OCI-LY7 (cell line): Measurements from ENCODE around the gene ESR2.

ENCODE experiments used
- EZH2phosphoT487 ChIP-seq: fragments of 200-600 bp; sonication (generic); IDR thresholded peaks from 2 replicates; pipeline ENCODE4 v1.6.1; 2018; ENCODE audit warnings: low read depth, borderline replicate concordance, mild to moderate bottlenecking, mixed run types, antibody characterized with exemption, low read length, moderate library complexity, mixed read lengths
- TF ChIP-seq, protein P1 (sequence below): fragments of 200-600 bp; sonication (generic); conservative IDR thresholded peaks from 2 replicates; pipeline ENCODE4 v1.5.1; 2014; ENCODE audit warnings: mild to moderate bottlenecking, antibody characterized with exemption, low read length, moderate library complexity, mixed read lengths

DNA sequence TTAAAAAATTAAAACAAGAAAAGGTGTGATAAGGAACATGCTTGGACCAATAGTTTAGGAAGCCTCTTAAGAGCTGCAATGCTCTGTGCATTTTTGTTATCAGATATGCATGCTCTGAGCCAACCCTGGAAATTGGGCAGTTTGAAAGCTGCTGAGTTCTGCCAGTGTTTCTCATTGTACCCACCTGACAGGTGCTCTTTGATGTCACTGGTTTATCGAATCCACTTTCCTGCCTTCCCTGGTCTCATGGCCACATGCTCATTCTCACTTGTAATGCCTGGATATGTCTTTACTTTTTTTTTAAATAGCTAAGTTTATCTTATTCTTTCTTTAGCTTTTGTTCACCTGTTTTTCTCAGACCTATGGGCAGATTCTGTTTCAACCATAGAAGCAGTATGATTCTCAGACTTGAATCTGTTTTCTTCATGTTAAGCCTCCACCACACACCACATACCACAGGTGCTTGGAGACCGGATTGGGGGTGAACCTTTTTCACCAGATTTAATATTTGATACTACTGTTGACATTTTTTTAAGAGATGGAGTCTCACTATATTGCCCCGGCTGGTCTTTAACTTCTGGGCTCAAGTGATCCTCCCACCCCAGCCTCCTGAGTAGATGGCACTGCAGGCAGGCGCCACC lies 90.7 kb downstream of the ESR2 start:
- TF ChIP-seq, protein P1, sequence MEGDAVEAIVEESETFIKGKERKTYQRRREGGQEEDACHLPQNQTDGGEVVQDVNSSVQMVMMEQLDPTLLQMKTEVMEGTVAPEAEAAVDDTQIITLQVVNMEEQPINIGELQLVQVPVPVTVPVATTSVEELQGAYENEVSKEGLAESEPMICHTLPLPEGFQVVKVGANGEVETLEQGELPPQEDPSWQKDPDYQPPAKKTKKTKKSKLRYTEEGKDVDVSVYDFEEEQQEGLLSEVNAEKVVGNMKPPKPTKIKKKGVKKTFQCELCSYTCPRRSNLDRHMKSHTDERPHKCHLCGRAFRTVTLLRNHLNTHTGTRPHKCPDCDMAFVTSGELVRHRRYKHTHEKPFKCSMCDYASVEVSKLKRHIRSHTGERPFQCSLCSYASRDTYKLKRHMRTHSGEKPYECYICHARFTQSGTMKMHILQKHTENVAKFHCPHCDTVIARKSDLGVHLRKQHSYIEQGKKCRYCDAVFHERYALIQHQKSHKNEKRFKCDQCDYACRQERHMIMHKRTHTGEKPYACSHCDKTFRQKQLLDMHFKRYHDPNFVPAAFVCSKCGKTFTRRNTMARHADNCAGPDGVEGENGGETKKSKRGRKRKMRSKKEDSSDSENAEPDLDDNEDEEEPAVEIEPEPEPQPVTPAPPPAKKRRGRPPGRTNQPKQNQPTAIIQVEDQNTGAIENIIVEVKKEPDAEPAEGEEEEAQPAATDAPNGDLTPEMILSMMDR, result no peak
- no peak for TF ChIP-seq EZH2phosphoT487
